A549 (cell line): ENCODE measurements around the gene TUBB3. TPM values are rescaled to one million over a fixed set of nuclear protein-coding genes. Genes with fewer than 3 reads are reported as not detected.

Experiments used
- ATAC-seq, 2 experiments: fragments of 200-7000 bp in 1 of 2; fragments of >200 bp in 1 of 2; cut with Nextera tagmentation in 1 of 2; cut with Tn5 transposase in 1 of 2; 3 replicates each; pipeline versions ENCODE4 v1.8.0 to v1.9.1; 2018 to 2020; ENCODE audit warnings: mild to moderate bottlenecking in 1 of 2, moderate library complexity in 1 of 2
- CTCF ChIA-PET: fragments of 300-600 bp; sonication (Branson Sonifier 250); formaldehyde crosslinking; extraction: SDS; loops from one replicate; lab custom pipeline; 2021; ENCODE audit warnings: antibody characterized with exemption, inconsistent platforms; lab: Yijun Ruan, JAX
- POLR2A ChIA-PET: fragments of 350-600 bp; formaldehyde crosslinking; extraction: SDS; loops from one replicate; lab custom pipeline; 2021; ENCODE audit warnings: antibody characterized with exemption, inconsistent platforms; lab: Yijun Ruan, JAX
- DNase-seq, 2 experiments: peaks; one replicate each; pipeline versions ENCODE4 v3.0.0 to v3.0.0-alpha.2; 2011 to 2016; ENCODE audit warnings: low read depth in 1 of 2, low spot score in 1 of 2
- FAIRE-seq: peaks from 2 replicates; lab custom pipeline; 2011; peaks lifted over from hg19 to GRCh38; lab: Jason Lieb, UNC
- H3K27ac ChIP-seq, 2 experiments: fragments of >200 bp; sonication (Bioruptor Twin); formaldehyde crosslinking; 3 replicates each; pipeline ENCODE4 v1.5.1; 2016 to 2017
- H3K4me1 ChIP-seq: fragments of >200 bp; sonication (Bioruptor Twin); formaldehyde crosslinking; 3 replicates; pipeline ENCODE4 v1.6.1; 2016
- H3K4me2 ChIP-seq: fragments of >200 bp; sonication (Bioruptor Twin); formaldehyde crosslinking; 3 replicates; pipeline ENCODE4 v1.6.1; 2016
- H3K4me3 ChIP-seq: fragments of >200 bp; sonication (Bioruptor Twin); formaldehyde crosslinking; 3 replicates; pipeline ENCODE4 v1.5.1; 2016
- H3K9me3 ChIP-seq: fragments of >200 bp; sonication (Bioruptor Twin); formaldehyde crosslinking; 3 replicates; pipeline ENCODE4 v1.6.1; 2016
- BHLHE40 ChIP-seq: IDR thresholded peaks from 2 replicates; pipeline ENCODE4 v1.6.1; 2012; ENCODE audit warnings: low read depth, low read length, inconsistent platforms
- CBX2 ChIP-seq: fragments of 200-600 bp; sonication (generic); IDR thresholded peaks from 2 replicates; pipeline ENCODE4 v1.6.1; 2016; ENCODE audit warnings: low read depth, mild to moderate bottlenecking, borderline replicate concordance
- CBX8 ChIP-seq: fragments of 200-600 bp; sonication (generic); IDR thresholded peaks from 2 replicates; pipeline ENCODE4 v1.6.1; 2016
- CHD4 ChIP-seq: fragments of 200-600 bp; sonication (generic); IDR thresholded peaks from 2 replicates; pipeline ENCODE4 v1.6.1; 2016; ENCODE audit warnings: antibody characterized with exemption, mild to moderate bottlenecking, borderline replicate concordance
- EHF ChIP-seq: fragments of 250-450 bp; sonication (Bioruptor Pico); IDR thresholded peaks from 2 replicates; pipeline ENCODE4 v1.5.0; 2020; ENCODE audit warnings: mild to moderate bottlenecking
- EP300 ChIP-seq, 2 experiments: fragments of >200 bp; sonication (Bioruptor Twin); formaldehyde crosslinking; IDR thresholded peaks; 2 replicates in 1 of 2; 3 replicates in 1 of 2; pipeline ENCODE4 v1.6.1; 2016 to 2017
- FOSB ChIP-seq: fragments of 250-450 bp; sonication (Bioruptor Pico); IDR thresholded peaks from 2 replicates; pipeline ENCODE4 v1.5.0; 2020; ENCODE audit warnings: mild to moderate bottlenecking, moderate library complexity
- GATA3 ChIP-seq: IDR thresholded peaks from 2 replicates; pipeline ENCODE4 v1.6.1; 2012; ENCODE audit warnings: borderline replicate concordance
- HEYL ChIP-seq: fragments of 250-450 bp; sonication (Bioruptor Pico); IDR thresholded peaks from 2 replicates; pipeline ENCODE4 v1.8.0; 2021; ENCODE audit warnings: mild to moderate bottlenecking, moderate library complexity
- JUN ChIP-seq, 2 experiments: fragments of >200 bp; sonication (Bioruptor Twin); formaldehyde crosslinking; IDR thresholded peaks; 2 replicates in 1 of 2; 3 replicates in 1 of 2; pipeline ENCODE4 v1.6.1; 2016 to 2017
- KDM5A ChIP-seq: fragments of 200-600 bp; sonication (generic); IDR thresholded peaks from 2 replicates; pipeline ENCODE4 v1.6.1; 2016; ENCODE audit warnings: antibody characterized with exemption, mild to moderate bottlenecking
- MYC ChIP-seq: IDR thresholded peaks from 2 replicates; pipeline ENCODE4 v1.6.1; 2012; ENCODE audit warnings: mild to moderate bottlenecking, inconsistent platforms, low read length, improper control_type of control experiment, borderline replicate concordance
- NPAS2 ChIP-seq: fragments of 250-450 bp; sonication (Bioruptor Pico); IDR thresholded peaks from 2 replicates; pipeline ENCODE4 v1.8.0; 2022; ENCODE audit warnings: mild to moderate bottlenecking, moderate library complexity, borderline replicate concordance
- NR3C1 ChIP-seq: fragments of >200 bp; sonication (Bioruptor Twin); formaldehyde crosslinking; IDR thresholded peaks from 3 replicates; pipeline ENCODE4 v1.6.1; 2017
- RARB ChIP-seq: fragments of 250-450 bp; sonication (Bioruptor Pico); IDR thresholded peaks from 2 replicates; pipeline ENCODE4 v1.8.0; 2021; ENCODE audit warnings: mild to moderate bottlenecking, moderate library complexity
- RFX5 ChIP-seq: fragments of 450-650 bp; IDR thresholded peaks from 2 replicates; pipeline ENCODE4 v1.7.1; 2014; ENCODE audit warnings: antibody characterized with exemption, mild to moderate bottlenecking, moderate library complexity
- SREBF2 ChIP-seq: fragments of 450-650 bp; IDR thresholded peaks from 2 replicates; pipeline ENCODE4 v1.6.1; 2014; ENCODE audit warnings: mild to moderate bottlenecking, moderate library complexity
- TFCP2L1 ChIP-seq: fragments of 250-450 bp; sonication (Bioruptor Pico); IDR thresholded peaks from 2 replicates; pipeline ENCODE4 v1.5.0; 2021; ENCODE audit warnings: mild to moderate bottlenecking
- TP53 ChIP-seq: fragments of 250-450 bp; sonication (Bioruptor Pico); IDR thresholded peaks from 2 replicates; pipeline ENCODE4 v1.5.0; 2021; ENCODE audit warnings: mild to moderate bottlenecking, moderate library complexity
- ZFP36 ChIP-seq: fragments of 450-650 bp; IDR thresholded peaks from 2 replicates; pipeline ENCODE4 v1.6.1; 2014; ENCODE audit warnings: borderline replicate concordance; ENCODE audit not compliant: partially characterized antibody
- WGBS: methylation state at CpG from one replicate; pipeline ENCODE4 v1.1.6; 2017; ENCODE audit errors: missing lambda C conversion rate; 5-methylcytosine and 5-hydroxymethylcytosine counted together
- polyA plus RNA-seq, 4 experiments: library from polyadenylated mRNA; depleted of rRNA in 3 of 4; stranded (reverse); fragments of >200 nt; fragmentation: RNase III in 1 of 4; extraction: RNeasy Plus Mini Kit Qiagen cat#74134 plus additional on column Dnase treatment in 1 of 4; gene quantifications; 2 replicates in 3 of 4; 3 replicates in 1 of 4; pipeline ENCODE4 v1.2.3, GENCODE V29; 2011 to 2017
- TF ChIP-seq, protein P1 (sequence below): IDR thresholded peaks from 2 replicates; pipeline ENCODE4 v1.6.1; 2012; ENCODE audit warnings: low read depth, borderline replicate concordance
- TF ChIP-seq, protein P2 (sequence below): IDR thresholded peaks from 2 replicates; pipeline ENCODE4 v1.6.1; 2012
- TF ChIP-seq, protein P3 (sequence below): fragments of 450-650 bp; IDR thresholded peaks from 2 replicates; pipeline ENCODE4 v1.6.1; 2014; ENCODE audit warnings: antibody characterized with exemption

Gene TUBB3
- polyA plus RNA-seq, 2 of the 4 experiments (the other 2 are of a cell fraction), result 48.9 to 163 TPM

DNA sequence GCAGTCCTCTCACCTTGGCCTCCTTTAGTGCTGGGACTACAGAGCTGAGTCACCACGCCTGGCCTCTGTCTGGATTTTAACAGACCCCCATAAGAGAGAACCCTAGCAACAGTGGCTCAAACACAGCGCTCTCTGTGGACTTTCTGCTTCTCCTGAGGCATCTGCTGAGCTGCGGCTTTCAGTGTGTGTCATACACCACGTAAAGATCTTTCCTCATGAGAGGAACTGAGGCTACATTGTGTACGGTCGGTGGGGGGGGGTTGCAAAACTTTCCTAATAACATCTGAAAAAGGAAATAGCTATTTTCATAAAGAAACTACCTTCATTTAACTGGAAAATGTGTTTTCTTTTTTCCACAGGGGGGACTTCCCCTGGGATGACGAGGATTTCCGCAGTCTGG, 58.3 kb downstream of the TUBB3 start:
- no peak for FAIRE-seq
- TF ChIP-seq CBX2 (no peak), KDM5A (no peak), RFX5 (no peak), NR3C1 (no peak), JUN (IDR thresholded peaks at IDR 0.05) (no peak), EHF (CRISPR knock-in tag) (no peak), MYC (no peak), CHD4 (no peak), GATA3 (no peak), TP53 (CRISPR knock-in tag) (no peak)
- TF ChIP-seq, protein P1, sequence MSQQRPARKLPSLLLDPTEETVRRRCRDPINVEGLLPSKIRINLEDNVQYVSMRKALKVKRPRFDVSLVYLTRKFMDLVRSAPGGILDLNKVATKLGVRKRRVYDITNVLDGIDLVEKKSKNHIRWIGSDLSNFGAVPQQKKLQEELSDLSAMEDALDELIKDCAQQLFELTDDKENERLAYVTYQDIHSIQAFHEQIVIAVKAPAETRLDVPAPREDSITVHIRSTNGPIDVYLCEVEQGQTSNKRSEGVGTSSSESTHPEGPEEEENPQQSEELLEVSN, result no peak
- TF ChIP-seq, protein P2, sequence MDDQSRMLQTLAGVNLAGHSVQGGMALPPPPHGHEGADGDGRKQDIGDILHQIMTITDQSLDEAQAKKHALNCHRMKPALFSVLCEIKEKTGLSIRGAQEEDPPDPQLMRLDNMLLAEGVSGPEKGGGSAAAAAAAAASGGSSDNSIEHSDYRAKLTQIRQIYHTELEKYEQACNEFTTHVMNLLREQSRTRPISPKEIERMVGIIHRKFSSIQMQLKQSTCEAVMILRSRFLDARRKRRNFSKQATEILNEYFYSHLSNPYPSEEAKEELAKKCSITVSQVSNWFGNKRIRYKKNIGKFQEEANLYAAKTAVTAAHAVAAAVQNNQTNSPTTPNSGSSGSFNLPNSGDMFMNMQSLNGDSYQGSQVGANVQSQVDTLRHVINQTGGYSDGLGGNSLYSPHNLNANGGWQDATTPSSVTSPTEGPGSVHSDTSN, result no peak
- H3K9me3 ChIP-seq, result no peaks in the 10 kb centered on the region
- no peak overlapping the region for H3K4me2 ChIP-seq
- ChIA-PET POLR2A (no interaction called here), CTCF (interaction anchor here (1.0 to 1.5 kb wide), 3 partner anchors 10 to 71 kb away, joined by 3 to 5 read pairs (median 4); no protein-coding TSS in a partner anchor)
- no peak for DNase-seq
- H3K4me1 ChIP-seq, result no peaks in the 10 kb centered on the region
- no peak for ATAC-seq
- 93% methylated on average over 8 of the region's 8 CpGs for WGBS
- no peak overlapping the region for H3K4me3 ChIP-seq
- no peak overlapping the region for H3K27ac ChIP-seq

DNA sequence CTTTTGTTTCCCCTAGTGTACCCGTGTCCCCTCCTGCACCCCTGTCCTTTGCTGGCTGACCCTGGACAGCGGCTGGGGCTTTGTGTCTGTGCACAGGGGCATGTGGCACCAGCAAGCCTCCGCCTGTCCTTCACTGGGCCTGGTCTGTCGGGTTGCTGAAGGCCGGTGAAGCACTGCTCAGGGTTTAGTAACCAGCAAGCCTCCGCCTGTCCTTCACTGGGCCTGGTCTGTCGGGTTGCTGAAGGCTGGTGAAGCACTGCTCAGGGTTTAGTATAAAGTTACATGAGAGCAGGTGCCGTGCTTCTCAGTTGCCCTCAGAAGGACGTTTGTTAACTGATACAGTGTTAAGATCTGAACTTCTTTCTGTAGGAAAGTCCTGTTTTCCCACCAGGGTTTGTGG, 59.2 kb downstream of the TUBB3 start:
- Histone ChIP-seq H3K4me1 (no peaks in the 10 kb centered on the region), H3K4me3 (no peak overlapping the region), H3K27ac (no peak overlapping the region), H3K9me3 (no peaks in the 10 kb centered on the region), H3K4me2 (no peak overlapping the region)
- TF ChIP-seq SREBF2, result no peak
- ChIA-PET CTCF (interaction anchor here (1.3 to 1.5 kb wide), 2 partner anchors 9 to 12 kb away, joined by 4 to 5 read pairs; no protein-coding TSS in a partner anchor), POLR2A (no interaction called here)
- WGBS, result 87% methylated on average over 9 of the region's 9 CpGs
- DNase-seq, result no peak
- FAIRE-seq, result no peak
- ATAC-seq, result no peak; a peak in 1 of 6 replicates

DNA sequence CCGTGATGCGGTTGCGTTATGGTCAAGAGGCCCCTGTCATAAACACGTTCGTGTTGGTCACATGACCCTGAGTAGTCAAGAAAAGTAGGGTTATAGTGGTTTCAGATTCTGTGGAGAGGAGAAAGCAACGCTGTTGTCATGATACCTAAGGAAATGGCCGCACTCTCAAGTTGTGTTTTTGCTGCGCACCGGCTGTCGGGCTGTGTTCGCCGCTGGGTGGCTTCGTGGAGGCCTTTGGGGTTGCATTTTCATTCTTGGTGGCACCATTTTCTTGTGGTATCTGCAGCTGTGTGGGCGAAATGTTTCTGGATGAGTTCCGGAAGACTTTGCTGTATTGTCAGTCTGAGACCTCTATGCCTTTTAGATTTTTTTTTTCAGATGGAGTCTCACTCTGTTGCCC, 60.4 kb downstream of the TUBB3 start:
- no peak for TF ChIP-seq CBX8
- TF ChIP-seq HEYL, result no peak
- TF ChIP-seq ZFP36, result no peak
- no peak for TF ChIP-seq NR3C1
- no peak for TF ChIP-seq RARB
- no peak for TF ChIP-seq TFCP2L1 (CRISPR knock-in tag)
- TF ChIP-seq BHLHE40, result no peak
- no peak for TF ChIP-seq NPAS2 (CRISPR knock-in tag)
- TF ChIP-seq, protein P3, sequence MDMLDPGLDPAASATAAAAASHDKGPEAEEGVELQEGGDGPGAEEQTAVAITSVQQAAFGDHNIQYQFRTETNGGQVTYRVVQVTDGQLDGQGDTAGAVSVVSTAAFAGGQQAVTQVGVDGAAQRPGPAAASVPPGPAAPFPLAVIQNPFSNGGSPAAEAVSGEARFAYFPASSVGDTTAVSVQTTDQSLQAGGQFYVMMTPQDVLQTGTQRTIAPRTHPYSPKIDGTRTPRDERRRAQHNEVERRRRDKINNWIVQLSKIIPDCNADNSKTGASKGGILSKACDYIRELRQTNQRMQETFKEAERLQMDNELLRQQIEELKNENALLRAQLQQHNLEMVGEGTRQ, result no peak; the same call in 1 of the 2 replicates
- no peak for TF ChIP-seq FOSB
- no peak for TF ChIP-seq EP300 (IDR thresholded peaks at IDR 0.05)
- no peak for TF ChIP-seq CBX2
- ChIA-PET POLR2A (no interaction called here), CTCF (interaction anchor here (0.6 to 0.7 kb wide), 3 partner anchors 31 to 35 kb away, joined by 3 read pairs; partner anchors contain the start of gene DEF8)
- ATAC-seq (no peak), FAIRE-seq (no peak), DNase-seq (no peak)
- Histone ChIP-seq H3K4me2 (no peak overlapping the region), H3K4me3 (no peak overlapping the region), H3K4me1 (no peaks in the 10 kb centered on the region), H3K27ac (no peak overlapping the region), H3K9me3 (no peaks in the 10 kb centered on the region)
- 90% methylated on average over 15 of the region's 15 CpGs for WGBS
